Nephron (organoid): Measurements from ENCODE around the gene OR13J1.

Source experiments
- H3K27ac Mint-ChIP-seq, 3 experiments: 2 replicates each; pipeline ENCODE4 v1.8.0; 2020; ENCODE audit warnings: mixed read lengths in 3 of 3, mild to moderate bottlenecking in 2 of 3, moderate library complexity in 1 of 3
- H3K27me3 Mint-ChIP-seq: 2 replicates; pipeline ENCODE4 v1.8.0; 2021; ENCODE audit warnings: low read depth, mild to moderate bottlenecking, moderate library complexity, mixed read lengths
- H3K36me3 Mint-ChIP-seq: 2 replicates; pipeline ENCODE4 v1.8.0; 2020; ENCODE audit warnings: low read depth, mixed read lengths
- H3K4me1 Mint-ChIP-seq: 2 replicates; pipeline ENCODE4 v1.8.0; 2020; ENCODE audit warnings: mixed read lengths
- H3K4me3 Mint-ChIP-seq, 3 experiments: 2 replicates each; pipeline ENCODE4 v1.8.0; 2020; ENCODE audit warnings: mild to moderate bottlenecking in 3 of 3, mixed read lengths in 3 of 3, moderate library complexity in 2 of 3
- H3K9me3 Mint-ChIP-seq: 2 replicates; pipeline ENCODE4 v1.8.0; 2020; ENCODE audit warnings: mixed read lengths
- TF ChIP-seq, protein P1 (sequence below), 3 experiments: fragments of 200-600 bp; sonication (generic); IDR thresholded peaks; one replicate each; pipeline ENCODE4 v1.5.0; 2021; ENCODE audit warnings: antibody characterized with exemption in 3 of 3; ENCODE audit not compliant: unreplicated experiment in 3 of 3

Gene OR13J1

DNA sequence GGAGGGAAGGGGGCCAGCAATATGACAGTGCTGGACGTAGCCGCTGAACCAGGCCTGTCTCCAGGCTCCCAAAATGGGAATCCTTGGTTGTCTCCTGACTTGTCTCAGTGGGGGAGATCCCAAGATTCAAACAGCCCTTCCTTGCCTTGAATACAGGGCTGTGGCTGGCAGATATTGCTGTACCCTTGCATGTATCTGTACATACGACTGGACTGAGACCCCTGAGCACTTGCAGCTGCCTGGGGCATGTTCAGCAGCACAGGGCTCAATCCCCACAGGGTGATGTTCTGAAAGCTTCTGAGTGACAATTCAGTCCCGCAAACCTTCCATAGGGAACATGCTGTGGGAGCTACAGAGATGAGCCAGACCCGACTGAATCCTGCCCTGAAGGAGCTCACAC, 13.3 kb downstream of the OR13J1 start:
- H3K9me3 Mint-ChIP-seq, result no peaks in the 10 kb centered on the region
- H3K4me1 Mint-ChIP-seq, result no peaks in the 10 kb centered on the region
- TF ChIP-seq, protein P1, sequence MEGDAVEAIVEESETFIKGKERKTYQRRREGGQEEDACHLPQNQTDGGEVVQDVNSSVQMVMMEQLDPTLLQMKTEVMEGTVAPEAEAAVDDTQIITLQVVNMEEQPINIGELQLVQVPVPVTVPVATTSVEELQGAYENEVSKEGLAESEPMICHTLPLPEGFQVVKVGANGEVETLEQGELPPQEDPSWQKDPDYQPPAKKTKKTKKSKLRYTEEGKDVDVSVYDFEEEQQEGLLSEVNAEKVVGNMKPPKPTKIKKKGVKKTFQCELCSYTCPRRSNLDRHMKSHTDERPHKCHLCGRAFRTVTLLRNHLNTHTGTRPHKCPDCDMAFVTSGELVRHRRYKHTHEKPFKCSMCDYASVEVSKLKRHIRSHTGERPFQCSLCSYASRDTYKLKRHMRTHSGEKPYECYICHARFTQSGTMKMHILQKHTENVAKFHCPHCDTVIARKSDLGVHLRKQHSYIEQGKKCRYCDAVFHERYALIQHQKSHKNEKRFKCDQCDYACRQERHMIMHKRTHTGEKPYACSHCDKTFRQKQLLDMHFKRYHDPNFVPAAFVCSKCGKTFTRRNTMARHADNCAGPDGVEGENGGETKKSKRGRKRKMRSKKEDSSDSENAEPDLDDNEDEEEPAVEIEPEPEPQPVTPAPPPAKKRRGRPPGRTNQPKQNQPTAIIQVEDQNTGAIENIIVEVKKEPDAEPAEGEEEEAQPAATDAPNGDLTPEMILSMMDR (IDR thresholded peaks at IDR 0.05; ENCODE audit: unreplicated experiment in 3 of 3), result no peak
- H3K27ac Mint-ChIP-seq, result no peak overlapping the region
- peaks cover 11% of the 10 kb centered on the region for H3K27me3 Mint-ChIP-seq
- no peak overlapping the region for H3K4me3 Mint-ChIP-seq
- H3K36me3 Mint-ChIP-seq, result peaks cover 7% of the 10 kb centered on the region

DNA sequence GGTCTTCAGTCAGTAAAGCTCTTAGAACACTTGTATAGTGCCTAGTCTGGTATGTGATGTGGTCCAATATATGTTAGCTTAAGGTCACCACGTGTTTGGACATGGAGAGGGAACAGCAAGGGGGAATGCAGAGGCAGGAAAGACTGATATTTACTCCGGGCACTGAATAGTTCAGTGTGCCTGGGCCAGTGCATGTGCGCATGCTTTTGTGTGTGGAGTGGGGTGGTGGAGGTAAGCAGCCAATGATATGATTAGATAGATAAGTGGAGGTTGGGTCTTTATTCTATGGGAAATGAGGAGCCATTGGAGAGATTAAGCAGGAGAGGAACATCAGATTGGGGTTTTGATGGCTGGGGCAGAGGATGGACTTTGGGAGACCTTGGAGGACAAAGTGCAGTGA, 14.0 kb downstream of the OR13J1 start:
- Mint-ChIP-seq H3K27ac (no peak overlapping the region), H3K4me3 (no peak overlapping the region), H3K9me3 (no peaks in the 10 kb centered on the region), H3K36me3 (peaks cover 7% of the 10 kb centered on the region), H3K4me1 (no peaks in the 10 kb centered on the region), H3K27me3 (peaks cover 5% of the 10 kb centered on the region)
- TF ChIP-seq, protein P1 (IDR thresholded peaks at IDR 0.05; ENCODE audit: unreplicated experiment in 3 of 3), result no peak

DNA sequence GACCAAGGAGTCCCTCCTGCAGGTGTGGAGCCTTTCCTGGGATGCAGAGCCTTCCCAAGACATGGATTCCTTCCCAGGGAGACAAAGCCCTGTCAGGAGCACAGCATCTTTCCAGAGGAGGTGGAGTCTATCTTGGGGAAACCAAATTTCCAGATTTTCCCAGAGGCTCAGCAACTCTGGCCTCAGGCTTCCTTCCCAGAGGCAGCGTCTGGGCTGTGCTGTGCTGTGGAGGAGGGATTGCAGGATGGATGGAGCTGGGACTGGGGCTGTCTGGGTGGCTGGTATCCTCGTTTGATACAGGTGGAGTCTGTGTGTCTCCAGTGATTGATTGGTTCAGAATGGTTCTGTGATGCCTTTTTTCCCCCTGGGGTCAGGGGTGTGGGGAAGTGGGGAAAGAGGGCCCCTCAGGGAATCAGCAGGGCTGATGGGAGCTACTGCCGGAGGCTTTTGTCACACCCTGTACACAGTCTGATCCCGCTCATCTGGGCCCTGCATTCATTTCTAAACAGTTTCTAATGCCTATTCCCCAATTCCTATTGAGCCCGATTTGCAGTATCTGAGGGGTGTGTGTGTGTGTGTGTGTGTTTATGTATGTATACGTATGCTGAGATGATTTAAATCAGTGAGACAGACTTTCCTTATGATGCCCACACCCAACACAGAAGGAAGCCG, 16.0 kb downstream of the OR13J1 start:
- no peak overlapping the region for H3K4me3 Mint-ChIP-seq
- H3K27ac Mint-ChIP-seq, result no peak overlapping the region
- peaks cover 5% of the 10 kb centered on the region for H3K4me1 Mint-ChIP-seq
- H3K36me3 Mint-ChIP-seq, result peaks cover 17% of the 10 kb centered on the region
- no peaks in the 10 kb centered on the region for H3K27me3 Mint-ChIP-seq
- TF ChIP-seq, protein P1 (IDR thresholded peaks at IDR 0.05; ENCODE audit: unreplicated experiment in 3 of 3), result no peak
- no peaks in the 10 kb centered on the region for H3K9me3 Mint-ChIP-seq

DNA sequence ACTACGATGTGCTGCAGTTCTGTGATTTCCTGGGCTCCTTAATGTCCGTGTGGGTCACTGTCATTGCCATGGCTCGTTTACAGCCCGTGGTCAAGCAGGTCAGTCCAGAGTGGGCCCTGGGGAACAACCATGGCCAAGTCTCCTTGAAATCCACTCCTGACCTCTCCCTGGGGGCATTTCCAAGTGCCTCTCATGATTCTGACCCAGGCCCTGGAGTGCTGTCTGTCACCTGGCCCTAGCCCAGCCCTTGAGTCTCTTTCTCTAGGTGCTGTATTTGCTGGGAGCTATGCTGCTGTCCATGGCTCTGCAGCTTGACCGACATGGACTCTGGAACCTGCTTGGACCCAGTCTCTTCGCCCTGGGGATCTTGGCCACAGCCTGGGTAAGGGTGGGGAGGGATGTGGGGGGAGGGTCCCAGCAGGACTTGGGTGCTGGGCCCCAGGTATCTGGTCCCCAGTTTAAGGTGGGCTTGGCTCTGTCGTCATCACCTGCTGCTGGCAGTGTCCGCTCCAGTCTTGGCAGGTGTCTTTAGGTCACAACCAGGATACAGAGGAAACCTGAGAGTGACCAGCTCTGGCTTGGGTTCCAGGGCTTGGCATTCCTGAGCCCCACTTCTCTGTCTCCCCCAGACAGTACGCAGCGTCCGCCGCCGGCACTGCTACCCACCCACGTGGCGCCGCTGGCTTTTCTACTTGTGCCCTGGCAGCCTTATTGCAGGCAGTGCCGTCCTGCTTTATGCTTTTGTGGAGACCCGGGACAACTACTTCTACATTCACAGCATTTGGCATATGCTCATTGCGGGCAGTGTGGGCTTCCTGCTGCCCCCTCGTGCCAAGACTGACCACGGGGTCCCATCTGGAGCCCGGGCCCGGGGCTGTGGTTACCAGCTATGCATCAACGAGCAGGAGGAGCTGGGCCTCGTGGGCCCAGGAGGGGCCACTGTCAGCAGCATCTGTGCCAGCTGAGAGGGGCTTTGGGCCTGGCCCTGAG, 17.0 kb downstream of the OR13J1 start:
- Mint-ChIP-seq H3K27me3 (no peaks in the 10 kb centered on the region), H3K9me3 (no peaks in the 10 kb centered on the region), H3K4me3 (no peak overlapping the region), H3K27ac (no peak overlapping the region), H3K4me1 (peaks cover 13% of the 10 kb centered on the region), H3K36me3 (peaks cover 24% of the 10 kb centered on the region)
- TF ChIP-seq, protein P1 (IDR thresholded peaks at IDR 0.05; ENCODE audit: unreplicated experiment in 3 of 3), result no peak

DNA sequence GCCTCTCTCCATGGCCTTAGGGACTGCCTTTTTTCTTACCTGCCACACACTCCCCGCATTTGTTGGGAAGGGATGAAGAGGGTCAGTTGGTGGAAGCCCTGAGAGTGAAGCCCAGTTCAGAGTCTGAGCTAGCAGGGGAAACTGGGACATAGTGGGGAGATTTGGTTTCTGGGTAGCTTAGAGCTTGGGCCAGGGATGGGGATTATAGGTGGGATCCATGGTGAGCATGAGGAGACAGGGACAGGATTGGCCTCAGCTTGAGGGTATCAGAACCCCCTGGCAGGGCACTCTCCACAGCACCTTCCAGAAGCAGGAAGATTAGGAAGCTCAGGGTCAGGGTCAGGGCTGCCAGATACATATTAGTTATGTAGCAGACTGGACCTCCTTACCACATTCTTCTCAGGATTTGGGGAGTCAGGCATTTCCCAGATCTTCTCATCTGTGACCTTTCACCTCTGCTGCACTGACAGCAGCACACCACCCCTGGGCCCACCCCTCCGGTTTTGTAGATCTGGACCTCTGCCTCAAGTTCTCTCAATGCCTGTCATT, 17.9 kb downstream of the OR13J1 start:
- H3K4me1 Mint-ChIP-seq, result peaks cover 21% of the 10 kb centered on the region
- H3K27ac Mint-ChIP-seq, result no peak overlapping the region
- H3K4me3 Mint-ChIP-seq, result no peak overlapping the region
- TF ChIP-seq, protein P1 (IDR thresholded peaks at IDR 0.05; ENCODE audit: unreplicated experiment in 3 of 3), result no peak
- H3K27me3 Mint-ChIP-seq, result no peaks in the 10 kb centered on the region
- no peaks in the 10 kb centered on the region for H3K9me3 Mint-ChIP-seq
- peaks cover 32% of the 10 kb centered on the region for H3K36me3 Mint-ChIP-seq
